ENCODE measurements around the gene SPIRE1.
"Not testable (repeated sequence)": the region's sequence is repeated elsewhere in the genome, so short reads cannot be mapped to it uniquely, and the experiment has no call there.

Gene SPIRE1

DNA sequence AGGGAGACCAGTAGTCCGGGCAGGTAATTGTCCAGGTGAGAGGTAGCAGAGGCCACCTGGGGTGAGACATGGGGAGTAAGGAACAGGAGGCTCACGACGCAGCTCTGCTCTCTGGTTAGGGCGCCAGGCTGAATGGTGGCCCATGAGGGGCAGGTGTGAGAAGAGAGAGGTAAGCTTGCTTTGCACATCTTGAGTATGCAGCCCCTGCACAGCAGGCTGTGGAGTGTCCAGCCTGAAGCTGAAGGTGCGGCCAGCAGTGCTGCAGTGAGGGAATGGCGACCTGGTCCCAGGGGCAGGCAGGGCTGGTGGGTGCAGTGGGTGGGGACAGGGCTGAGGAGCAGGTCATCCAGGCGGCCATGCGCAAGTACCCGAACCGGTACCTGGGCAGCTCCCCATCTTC lies 234.5 kb downstream of the SPIRE1 start:
- TF ChIP-seq CTCF (IDR thresholded peaks at IDR 0.05; ENCODE audit: low read depth, low read length) = no peak
- H3K4me3 ChIP-seq (ENCODE audit: low read depth, low read length) = no peak overlapping the region

DNA sequence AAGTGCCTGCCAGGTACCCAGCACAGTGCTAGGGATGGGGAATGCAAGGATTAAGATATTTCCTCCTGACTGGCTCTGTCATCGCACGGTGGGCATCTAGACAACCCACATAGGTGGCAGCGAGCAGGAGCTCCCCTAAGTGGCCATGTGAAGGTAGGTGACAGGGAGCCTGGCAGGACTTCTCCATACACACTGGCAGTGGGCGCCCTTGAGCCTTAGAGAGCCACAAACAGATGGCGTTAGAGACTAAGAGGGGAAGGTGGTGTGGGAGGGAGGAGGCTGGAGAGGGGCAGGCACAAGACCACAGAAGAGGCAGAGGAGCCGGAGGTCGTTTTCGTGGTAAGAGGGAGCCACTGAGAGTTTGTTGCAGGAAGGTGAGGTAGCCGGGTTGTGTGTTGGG lies 235.0 kb downstream of the SPIRE1 start:
- TF ChIP-seq CTCF (IDR thresholded peaks at IDR 0.05; ENCODE audit: low read depth, low read length) = no peak
- H3K4me3 ChIP-seq (ENCODE audit: low read depth, low read length) = no peak overlapping the region

DNA sequence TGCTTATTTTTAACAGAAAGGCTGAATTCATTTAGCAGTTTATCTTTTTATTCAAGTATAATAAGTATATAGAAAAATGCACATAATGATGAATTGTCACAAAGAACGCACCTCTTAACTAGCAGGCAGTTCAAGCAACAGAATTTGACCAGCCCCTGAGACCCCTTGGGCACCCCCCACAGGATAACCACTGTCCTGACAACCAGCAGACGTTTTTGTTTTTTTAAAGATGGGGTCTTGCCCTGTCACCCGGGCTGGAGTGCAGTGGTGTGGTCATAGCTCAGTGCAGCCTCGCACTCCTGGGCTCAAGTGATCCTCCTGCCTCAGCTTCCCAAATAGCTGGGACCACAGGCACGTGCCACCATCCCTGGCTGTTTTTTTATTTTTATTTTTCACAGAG lies 236.2 kb downstream of the SPIRE1 start:
- no peak for TF ChIP-seq CTCF (IDR thresholded peaks at IDR 0.05; ENCODE audit: low read depth, low read length)
- H3K4me3 ChIP-seq (ENCODE audit: low read depth, low read length) = no peak overlapping the region

- no peak overlapping the region for H3K4me3 ChIP-seq (ENCODE audit: low read depth, low read length)
- no peak for TF ChIP-seq CTCF (IDR thresholded peaks at IDR 0.05; ENCODE audit: low read depth, low read length)
These were observed 237.0 kb downstream of the SPIRE1 start for GRCh38 chr18:12420821-12421421.

- no peak overlapping the region for H3K4me3 ChIP-seq (ENCODE audit: low read depth, low read length)
- no peak for TF ChIP-seq CTCF (IDR thresholded peaks at IDR 0.05; ENCODE audit: low read depth, low read length)
These were observed 240.2 kb downstream of the SPIRE1 start for GRCh38 chr18:12417687-12418086.

GRCh38 chr18:12416098-12416729 lies 241.7 kb downstream of the SPIRE1 start:
- H3K4me3 ChIP-seq (ENCODE audit: low read depth, low read length) = no peak overlapping the region
- TF ChIP-seq CTCF (IDR thresholded peaks at IDR 0.05; ENCODE audit: low read depth, low read length) = no peak

DNA sequence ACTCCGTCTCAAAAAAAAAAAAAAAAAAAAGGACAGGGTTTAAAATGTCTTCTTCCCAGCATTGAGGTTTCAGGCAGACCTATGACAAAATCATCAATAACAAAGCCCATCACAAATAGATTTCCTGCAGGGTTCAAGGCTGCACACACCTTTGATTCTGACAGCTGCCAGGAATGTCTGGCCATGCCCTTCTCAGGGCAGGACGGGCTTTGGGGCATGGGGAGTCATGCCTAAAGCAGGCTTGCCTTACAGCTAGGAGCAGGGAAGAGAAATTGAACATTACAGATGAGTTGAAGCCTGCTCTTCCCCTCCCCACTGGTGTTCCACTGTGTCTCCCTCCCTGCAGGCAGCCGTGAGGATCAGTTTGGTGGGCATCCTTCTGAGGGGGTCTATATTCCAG lies 246.5 kb downstream of the SPIRE1 start:
- TF ChIP-seq CTCF (IDR thresholded peaks at IDR 0.05; ENCODE audit: low read depth, low read length) = no peak
- H3K4me3 ChIP-seq (ENCODE audit: low read depth, low read length) = no peak overlapping the region

GRCh38 chr18:12410747-12411146 lies 247.2 kb downstream of the SPIRE1 start:
- not testable (repeated sequence) for H3K4me3 ChIP-seq (ENCODE audit: low read depth, low read length)
